AG10803 (cell line): Measurements from ENCODE around the gene SPTBN5.

Source experiments
- DNase-seq: peaks from one replicate; pipeline ENCODE4 v3.0.0; 2010; ENCODE audit warnings: low read depth
- H3K4me3 ChIP-seq: 2 replicates; pipeline ENCODE4 v1.5.1; 2011; ENCODE audit warnings: mild to moderate bottlenecking, low read length, control low read depth
- CTCF ChIP-seq: conservative IDR thresholded peaks from 2 replicates; pipeline ENCODE4 v1.5.1; 2011; ENCODE audit warnings: mild to moderate bottlenecking, low read length, control low read depth, inconsistent platforms

SPTBN5 gene

GRCh38 chr15:41806291-41807181 lies 87.3 kb downstream of the SPTBN5 start:
- no peak overlapping the region for H3K4me3 ChIP-seq
- DNase-seq: no peak
- TF ChIP-seq CTCF: no peak

GRCh38 chr15:41805711-41806110 lies 88.1 kb downstream of the SPTBN5 start:
- no peak overlapping the region for H3K4me3 ChIP-seq
- no peak for TF ChIP-seq CTCF
- no peak for DNase-seq

GRCh38 chr15:41804916-41805666 lies 88.8 kb downstream of the SPTBN5 start:
- no peak for DNase-seq
- no peak for TF ChIP-seq CTCF
- H3K4me3 ChIP-seq: no peak overlapping the region

GRCh38 chr15:41804361-41804760 lies 89.5 kb downstream of the SPTBN5 start:
- no peak for TF ChIP-seq CTCF
- no peak for DNase-seq
- no peak overlapping the region for H3K4me3 ChIP-seq

GRCh38 chr15:41801850-41802455 lies 91.9 kb downstream of the SPTBN5 start:
- peak; percentile 26 for DNase-seq
- no peak overlapping the region for H3K4me3 ChIP-seq
- TF ChIP-seq CTCF: no peak

GRCh38 chr15:41801185-41801584 lies 92.7 kb downstream of the SPTBN5 start:
- DNase-seq: no peak
- H3K4me3 ChIP-seq: no peak overlapping the region
- TF ChIP-seq CTCF: no peak
